DND-41 (cell line): ENCODE results near the gene ZFYVE16.
"Not testable (repeated sequence)": the region's sequence is repeated elsewhere in the genome, so short reads cannot be mapped to it uniquely, and the experiment has no call there.

Experiments used
- ATAC-seq: fragments of 200-7000 bp; cut with Tn5 transposase; 3 replicates; pipeline ENCODE4 v1.9.1; 2021; ENCODE audit warnings: low read depth; ENCODE audit not compliant: insufficient read depth
- DNase-seq: peaks from one replicate; pipeline ENCODE4 v3.0.0-alpha.2; 2020
- H2AFZ ChIP-seq: 2 replicates; pipeline ENCODE4 v1.6.0; 2012; ENCODE audit warnings: low read depth, low read length
- H3K27ac ChIP-seq: 2 replicates; pipeline ENCODE4 v1.5.1; 2012; ENCODE audit warnings: low read length, inconsistent platforms
- H3K27me3 ChIP-seq: fragments of 200-600 bp; sonication (generic); 2 replicates; pipeline ENCODE4 v1.6.0; 2012; ENCODE audit warnings: low read length, mild to moderate bottlenecking, inconsistent platforms; ENCODE audit not compliant: insufficient read depth, poor library complexity
- H3K36me3 ChIP-seq: 2 replicates; pipeline ENCODE4 v1.5.1; 2012; ENCODE audit warnings: low read length, inconsistent platforms; ENCODE audit not compliant: insufficient read depth
- H3K4me1 ChIP-seq: 2 replicates; pipeline ENCODE4 v1.5.1; 2012; ENCODE audit warnings: mild to moderate bottlenecking, low read length; ENCODE audit not compliant: insufficient read depth
- H3K4me2 ChIP-seq: 2 replicates; pipeline ENCODE4 v1.6.0; 2012; ENCODE audit warnings: mild to moderate bottlenecking, moderate library complexity, low read length, inconsistent platforms; ENCODE audit not compliant: insufficient read depth
- H3K4me3 ChIP-seq, 2 experiments: fragments of 200-600 bp in 1 of 2; shearing (Covaris generic) in 1 of 2; 2 replicates each; pipeline ENCODE4 v1.5.1; 2012 to 2016; ENCODE audit warnings: inconsistent platforms in 2 of 2, low read length in 2 of 2, mild to moderate bottlenecking in 2 of 2, low read depth in 1 of 2, moderate library complexity in 1 of 2
- H3K79me2 ChIP-seq: 2 replicates; pipeline ENCODE4 v1.6.0; 2012; ENCODE audit warnings: low read length, inconsistent platforms; ENCODE audit not compliant: insufficient read depth
- H3K9ac ChIP-seq: 2 replicates; pipeline ENCODE4 v1.6.0; 2012; ENCODE audit warnings: low read depth, mild to moderate bottlenecking, inconsistent platforms, low read length, moderate library complexity
- H3K9me3 ChIP-seq: 2 replicates; pipeline ENCODE4 v1.5.1; 2012; ENCODE audit warnings: low read length, moderate library complexity, mild to moderate bottlenecking, inconsistent platforms; ENCODE audit not compliant: insufficient read depth, severe bottlenecking
- H4K20me1 ChIP-seq: 2 replicates; pipeline ENCODE4 v1.6.0; 2012; ENCODE audit warnings: low read length; ENCODE audit not compliant: insufficient read depth
- CTCF ChIP-seq: IDR thresholded peaks from 2 replicates; pipeline ENCODE4 v1.5.1; 2012; ENCODE audit warnings: borderline replicate concordance, low read length, moderate library complexity, mild to moderate bottlenecking; ENCODE audit not compliant: poor library complexity, severe bottlenecking; ENCODE audit errors: extremely low read depth
- EZH2 ChIP-seq: IDR thresholded peaks from 3 replicates; pipeline ENCODE4 v1.6.1; 2012; ENCODE audit warnings: borderline replicate concordance, low read depth, mild to moderate bottlenecking, moderate library complexity, low read length, inconsistent platforms; ENCODE audit not compliant: severe bottlenecking

Gene ZFYVE16

GRCh38 chr5:80487829-80488721 lies 80.2 kb downstream of the ZFYVE16 start, which contains the start of gene FAM151B:
Gene FAM151B, plus strand, starts transcription at chr5:80488100. Its CDS starts 24 bp downstream, at chr5:80488124.
- H3K4me1 ChIP-seq = peaks cover 27% of the 10 kb centered on the region
- H3K36me3 ChIP-seq = peaks cover 21% of the 10 kb centered on the region
- H4K20me1 ChIP-seq = no peaks in the 10 kb centered on the region
- H3K79me2 ChIP-seq = no peaks in the 10 kb centered on the region
- TF ChIP-seq EZH2 (no peak), CTCF (no peak)
- peak within 1 kb of the TSS; percentile 86 for H3K4me2 ChIP-seq
- peak within 1 kb of the TSS; percentile 65 to 81 for H3K4me3 ChIP-seq
- peak within 1 kb of the TSS; percentile 63 for H3K9ac ChIP-seq
- ATAC-seq = peak; percentile 95
- peak; percentile 92 for DNase-seq
- H2AFZ ChIP-seq = peak within 1 kb of the TSS; percentile 93
- H3K9me3 ChIP-seq = peaks cover 10% of the 10 kb centered on the region
- no peaks in the 10 kb centered on the region for H3K27me3 ChIP-seq
- peak within 1 kb of the TSS; percentile 85 for H3K27ac ChIP-seq

DNA sequence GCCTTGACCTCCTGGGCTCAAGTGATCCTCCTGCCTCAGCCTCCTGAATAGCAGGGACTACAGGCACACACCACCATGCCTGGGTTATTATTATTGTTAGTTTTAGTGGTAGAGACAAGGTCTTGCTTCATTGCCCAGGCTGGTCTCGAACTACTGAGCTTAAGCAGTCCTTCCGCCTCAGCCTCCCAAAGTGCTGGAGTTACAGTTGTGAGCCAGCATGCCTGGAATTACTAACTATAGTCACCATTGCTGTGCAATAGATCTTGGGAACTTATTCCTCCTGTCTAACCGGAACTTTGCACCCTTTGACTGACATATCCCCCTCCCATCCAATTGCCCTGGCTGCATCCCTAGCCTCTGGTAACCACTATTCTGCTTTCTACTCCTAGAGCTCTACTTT lies 83.4 kb downstream of the ZFYVE16 start:
- Histone ChIP-seq H3K27ac (no peak overlapping the region), H3K9me3 (no peaks in the 10 kb centered on the region), H3K27me3 (no peaks in the 10 kb centered on the region), H4K20me1 (no peaks in the 10 kb centered on the region), H3K9ac (no peak overlapping the region), H3K4me3 (no peak overlapping the region), H3K4me1 (peaks cover 27% of the 10 kb centered on the region), H3K36me3 (no peaks in the 10 kb centered on the region), H3K4me2 (no peak overlapping the region), H3K79me2 (no peaks in the 10 kb centered on the region), H2AFZ (no peak overlapping the region)
- ATAC-seq (no peak), DNase-seq (no peak)
- no peak for TF ChIP-seq EZH2
- no peak for TF ChIP-seq CTCF

DNA sequence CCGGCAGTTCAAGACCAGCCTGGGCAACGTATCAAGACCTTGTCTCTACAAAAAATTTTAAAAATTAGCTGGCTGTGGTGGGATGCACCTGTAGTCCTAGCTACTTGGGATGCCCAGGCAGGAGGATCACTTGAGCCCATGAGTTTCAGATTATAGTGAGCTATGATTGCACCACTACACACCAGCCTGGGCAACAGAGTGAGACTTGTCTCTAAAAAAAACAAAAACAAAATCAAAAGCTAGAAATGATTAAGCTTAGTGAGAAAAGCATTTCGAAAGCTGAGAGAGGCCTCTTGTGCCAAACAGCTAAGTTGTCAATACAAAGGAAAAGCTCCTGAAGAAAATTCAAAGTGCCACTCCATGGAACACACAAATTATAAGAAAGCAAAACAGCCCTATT lies 84.9 kb downstream of the ZFYVE16 start:
- ATAC-seq (no peak), DNase-seq (no peak)
- H3K4me1 ChIP-seq = peaks cover 13% of the 10 kb centered on the region
- no peaks in the 10 kb centered on the region for H3K36me3 ChIP-seq
- no peak overlapping the region for H3K4me3 ChIP-seq
- H3K4me2 ChIP-seq = no peak overlapping the region
- no peak overlapping the region for H3K27ac ChIP-seq
- H2AFZ ChIP-seq = no peak overlapping the region
- H3K27me3 ChIP-seq = no peaks in the 10 kb centered on the region
- no peak overlapping the region for H3K9ac ChIP-seq
- H4K20me1 ChIP-seq = no peaks in the 10 kb centered on the region
- H3K9me3 ChIP-seq = no peaks in the 10 kb centered on the region
- no peak for TF ChIP-seq CTCF
- TF ChIP-seq EZH2 = no peak
- no peaks in the 10 kb centered on the region for H3K79me2 ChIP-seq

GRCh38 chr5:80493443-80493842 lies 85.6 kb downstream of the ZFYVE16 start:
- not testable (repeated sequence) for H3K4me2 ChIP-seq, H3K36me3 ChIP-seq, H2AFZ ChIP-seq, H4K20me1 ChIP-seq, DNase-seq, H3K9ac ChIP-seq, H3K9me3 ChIP-seq, H3K79me2 ChIP-seq, H3K4me1 ChIP-seq, H3K27me3 ChIP-seq, ATAC-seq, H3K4me3 ChIP-seq, H3K27ac ChIP-seq
